GM18517 (cell line): ENCODE data around the gene LAMC2.
"Not testable (repeated sequence)": the region's sequence is repeated elsewhere in the genome, so short reads cannot be mapped to it uniquely, and the experiment has no call there.

ENCODE experiments used
- ATAC-seq: cut with Tn5 transposase; IDR thresholded peaks from one replicate; pipeline ENCODE4 v1.9.1; 2021; ENCODE audit warnings: mild to moderate bottlenecking, moderate library complexity; ENCODE audit not compliant: unreplicated experiment

LAMC2 gene

GRCh38 chr1:183185941-183186490, at the start of gene LAMC2:
TSS of gene LAMC2 (plus strand) at chr1:183186264. CDS start at chr1:183186353, 89 bp downstream.
- no peak for ATAC-seq

GRCh38 chr1:183137782-183138181, 48.3 kb upstream of the LAMC2 start:
- no peak for ATAC-seq

- ATAC-seq = no peak
Measured at GRCh38 chr1:183138301-183138700, 47.8 kb upstream of the LAMC2 start.

GRCh38 chr1:183139281-183139942, 46.7 kb upstream of the LAMC2 start:
- no peak for ATAC-seq

- no peak for ATAC-seq
Measured at GRCh38 chr1:183140633-183141032, 45.4 kb upstream of the LAMC2 start.

- no peak for ATAC-seq
Measured at GRCh38 chr1:183142171-183142570, 43.9 kb upstream of the LAMC2 start.

GRCh38 chr1:183143576-183144315, 42.3 kb upstream of the LAMC2 start:
- ATAC-seq = no peak

GRCh38 chr1:183144752-183145151, 41.3 kb upstream of the LAMC2 start:
- no peak for ATAC-seq

- ATAC-seq = no peak
Measured at GRCh38 chr1:183147735-183148134, 38.3 kb upstream of the LAMC2 start.

GRCh38 chr1:183148599-183148998, 37.5 kb upstream of the LAMC2 start:
- ATAC-seq = no peak

- ATAC-seq = no peak
Measured at GRCh38 chr1:183149273-183149672, 36.8 kb upstream of the LAMC2 start.

GRCh38 chr1:183150032-183150431, 36.0 kb upstream of the LAMC2 start:
- ATAC-seq = not testable (repeated sequence)

GRCh38 chr1:183150445-183150844, 35.6 kb upstream of the LAMC2 start:
- ATAC-seq = no peak

GRCh38 chr1:183152180-183152579, 33.9 kb upstream of the LAMC2 start:
- no peak for ATAC-seq

- no peak for ATAC-seq
Measured at GRCh38 chr1:183155939-183156338, 30.1 kb upstream of the LAMC2 start.

GRCh38 chr1:183159960-183160359, 26.1 kb upstream of the LAMC2 start:
- ATAC-seq = no peak

GRCh38 chr1:183161391-183161790, 24.7 kb upstream of the LAMC2 start:
- ATAC-seq = no peak

- ATAC-seq = no peak
Measured at GRCh38 chr1:183163316-183163715, 22.7 kb upstream of the LAMC2 start.

GRCh38 chr1:183164340-183164739, 21.7 kb upstream of the LAMC2 start:
- ATAC-seq = no peak

- no peak for ATAC-seq
Measured at GRCh38 chr1:183164963-183165362, 21.1 kb upstream of the LAMC2 start.

GRCh38 chr1:183165456-183165855, 20.6 kb upstream of the LAMC2 start:
- no peak for ATAC-seq

- ATAC-seq = no peak
Measured at GRCh38 chr1:183166454-183166853, 19.6 kb upstream of the LAMC2 start.
